NCI-H1048 (cell line): ENCODE measurements around the gene NABP1.

Experiments used
- DNase-seq: peaks from one replicate; lab custom pipeline; 2025; lab: John Stamatoyannopoulos, UW

Gene NABP1

DNA sequence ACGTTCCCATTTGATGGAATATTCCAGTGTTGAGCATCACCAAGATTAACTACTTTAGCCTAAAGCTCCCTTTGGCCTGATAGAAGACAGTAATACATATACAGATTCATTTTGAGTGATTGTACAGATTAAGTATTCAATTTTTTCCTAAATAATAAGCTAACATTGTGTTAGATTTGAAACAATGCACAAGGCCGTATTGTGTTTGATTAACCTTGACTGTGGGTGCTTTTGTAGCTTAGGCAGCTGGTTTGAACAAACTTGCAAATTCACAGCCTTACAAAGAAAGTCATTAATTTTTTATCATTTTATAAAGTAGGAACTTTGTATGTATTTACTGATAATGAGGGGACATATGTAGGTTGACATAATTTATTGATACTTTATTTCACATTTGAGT is 29.6 kb downstream of the NABP1 start:
- DNase-seq = no peak

DNA sequence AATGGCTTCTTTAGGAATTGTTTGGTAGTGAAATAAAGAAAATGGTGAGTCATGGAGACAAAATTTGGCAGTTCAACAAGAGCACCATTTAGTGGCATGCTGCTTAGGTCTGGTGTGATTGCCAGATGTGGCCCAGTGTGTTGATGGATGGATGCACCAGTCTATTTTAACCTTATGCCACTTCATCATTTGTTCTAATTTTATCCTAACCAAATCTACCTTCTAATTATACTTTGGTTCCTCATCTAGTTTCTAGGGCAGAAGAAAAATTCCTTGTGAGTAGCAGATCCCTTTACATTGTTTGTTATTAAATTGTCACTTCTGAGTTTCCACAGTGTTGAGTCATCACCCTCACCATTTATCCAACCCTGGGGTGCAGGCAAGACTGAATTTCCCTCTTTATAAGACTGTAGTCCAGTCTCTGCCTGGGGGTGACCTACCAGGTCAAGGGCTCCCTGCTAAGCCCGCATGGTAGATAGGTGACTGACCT is 32.5 kb downstream of the NABP1 start:
- DNase-seq = no peak

- DNase-seq = no peak
Measured at GRCh38 chr2:191711621-191712020, 33.7 kb downstream of the NABP1 start.

DNA sequence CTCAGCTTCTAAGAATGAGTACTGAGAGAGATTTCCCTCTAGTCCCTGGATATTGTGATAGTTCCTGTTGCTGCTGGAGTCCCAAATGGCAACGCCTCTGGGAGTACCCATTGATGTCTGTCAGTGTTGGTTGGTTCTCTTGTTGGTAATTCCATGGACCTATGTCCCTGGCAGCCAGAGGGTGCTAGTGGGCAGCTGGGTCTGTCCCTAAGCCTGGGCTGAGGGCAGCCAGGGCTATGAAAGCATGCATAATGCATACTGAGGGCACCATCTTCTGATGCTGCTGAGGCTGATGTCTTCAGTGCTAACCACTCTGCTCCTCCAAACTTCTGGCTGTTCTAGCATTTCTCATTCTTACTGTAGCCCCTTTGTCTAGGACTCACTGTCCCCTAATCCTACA is 35.9 kb downstream of the NABP1 start:
- no peak for DNase-seq

DNA sequence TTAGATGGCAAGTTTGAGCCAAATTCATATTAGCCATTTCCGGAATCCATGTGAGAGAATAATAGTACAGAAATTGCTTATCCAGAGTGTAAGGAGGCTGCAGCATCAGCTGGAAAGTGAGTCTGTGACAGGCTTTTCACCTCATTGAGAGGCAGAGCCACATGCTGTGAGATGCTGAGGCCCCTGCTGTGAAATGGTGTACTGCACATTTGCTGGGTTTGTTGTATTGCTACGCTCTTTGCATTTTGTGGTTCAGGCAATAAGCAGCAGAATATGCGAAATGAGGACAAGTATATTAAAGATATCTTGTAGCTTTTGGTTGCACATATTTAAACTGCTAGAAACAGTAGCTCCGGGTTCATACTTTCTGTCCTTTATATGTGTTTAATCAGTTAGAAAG is 37.0 kb downstream of the NABP1 start:
- DNase-seq = no peak

DNA sequence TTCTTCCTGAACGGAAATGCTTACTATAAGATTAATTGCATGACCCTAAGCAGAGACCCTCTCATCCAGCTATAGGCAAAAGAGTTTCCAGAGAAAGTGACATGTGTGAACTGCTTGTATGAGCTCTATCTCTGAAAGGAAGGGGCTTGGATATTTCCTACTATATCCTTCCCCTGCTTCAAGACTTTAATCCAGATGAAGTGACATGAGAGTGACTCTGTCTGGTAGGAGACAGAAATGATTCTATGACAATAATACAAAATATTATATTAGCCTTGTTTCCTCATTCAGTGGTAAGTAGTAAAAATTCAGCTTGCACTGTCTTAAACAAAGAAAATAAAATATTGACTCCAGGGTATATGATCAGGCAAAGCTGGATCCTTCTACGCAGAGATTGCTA is 37.5 kb downstream of the NABP1 start:
- no peak for DNase-seq

DNA sequence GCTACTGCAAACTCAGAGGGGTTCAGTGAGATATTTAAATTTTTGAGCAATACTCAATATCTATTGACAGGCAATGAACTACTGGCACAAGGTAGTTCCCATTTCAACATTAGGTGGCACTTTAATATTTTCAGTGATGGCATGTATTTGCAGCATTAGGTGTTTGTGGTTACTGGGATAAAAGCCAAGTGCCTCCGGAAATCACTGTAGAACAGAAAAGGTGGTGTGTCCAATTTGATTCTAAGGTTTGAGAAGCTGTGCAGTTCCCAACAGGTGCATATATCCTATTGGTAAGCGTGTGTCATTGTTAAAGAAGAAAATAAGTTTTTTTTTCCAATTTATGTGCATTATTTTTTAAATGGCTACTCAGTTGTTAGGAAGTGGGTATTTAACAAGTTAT is 41.3 kb downstream of the NABP1 start:
- no peak for DNase-seq

DNA sequence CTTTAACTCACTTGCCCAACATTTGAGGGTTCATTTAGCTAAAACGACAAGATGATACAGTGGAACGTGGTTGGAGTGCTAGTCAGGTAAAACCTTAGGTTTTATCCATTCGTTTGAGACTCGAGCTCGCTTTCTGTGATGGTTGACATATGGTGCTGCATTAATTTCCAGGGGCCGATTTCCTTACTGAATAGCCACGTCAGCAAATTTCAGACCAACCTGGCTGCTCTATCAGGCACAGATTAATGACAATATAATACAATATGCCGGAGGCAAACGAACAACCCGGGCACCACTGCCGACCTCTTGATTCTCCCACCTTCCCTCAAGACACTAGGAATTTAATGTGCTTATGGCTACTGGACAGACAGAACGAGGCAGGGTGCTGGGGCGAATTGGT is 42.0 kb downstream of the NABP1 start:
- no peak for DNase-seq

DNA sequence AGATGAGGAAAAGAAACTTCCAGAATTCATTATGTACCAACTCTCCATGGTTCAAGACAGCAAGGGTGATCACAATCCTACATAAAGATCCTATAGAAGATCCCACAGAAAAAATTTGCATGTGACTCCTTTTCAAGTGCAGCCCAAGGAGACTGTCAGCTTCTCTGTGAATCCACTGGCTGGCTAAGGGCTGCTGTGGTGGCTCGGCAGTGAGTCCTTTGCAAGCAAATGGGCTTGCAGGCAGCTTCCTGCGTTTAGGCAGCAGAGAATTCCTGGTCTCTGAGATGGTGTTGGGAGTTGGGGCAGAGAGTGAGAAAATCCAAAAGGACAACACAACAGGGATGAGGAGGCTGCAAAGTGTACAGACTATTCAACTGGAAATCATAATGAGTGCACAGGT is 43.4 kb downstream of the NABP1 start:
- DNase-seq = no peak

GRCh38 chr2:191724015-191724414 is 46.1 kb downstream of the NABP1 start:
- DNase-seq = no peak

DNA sequence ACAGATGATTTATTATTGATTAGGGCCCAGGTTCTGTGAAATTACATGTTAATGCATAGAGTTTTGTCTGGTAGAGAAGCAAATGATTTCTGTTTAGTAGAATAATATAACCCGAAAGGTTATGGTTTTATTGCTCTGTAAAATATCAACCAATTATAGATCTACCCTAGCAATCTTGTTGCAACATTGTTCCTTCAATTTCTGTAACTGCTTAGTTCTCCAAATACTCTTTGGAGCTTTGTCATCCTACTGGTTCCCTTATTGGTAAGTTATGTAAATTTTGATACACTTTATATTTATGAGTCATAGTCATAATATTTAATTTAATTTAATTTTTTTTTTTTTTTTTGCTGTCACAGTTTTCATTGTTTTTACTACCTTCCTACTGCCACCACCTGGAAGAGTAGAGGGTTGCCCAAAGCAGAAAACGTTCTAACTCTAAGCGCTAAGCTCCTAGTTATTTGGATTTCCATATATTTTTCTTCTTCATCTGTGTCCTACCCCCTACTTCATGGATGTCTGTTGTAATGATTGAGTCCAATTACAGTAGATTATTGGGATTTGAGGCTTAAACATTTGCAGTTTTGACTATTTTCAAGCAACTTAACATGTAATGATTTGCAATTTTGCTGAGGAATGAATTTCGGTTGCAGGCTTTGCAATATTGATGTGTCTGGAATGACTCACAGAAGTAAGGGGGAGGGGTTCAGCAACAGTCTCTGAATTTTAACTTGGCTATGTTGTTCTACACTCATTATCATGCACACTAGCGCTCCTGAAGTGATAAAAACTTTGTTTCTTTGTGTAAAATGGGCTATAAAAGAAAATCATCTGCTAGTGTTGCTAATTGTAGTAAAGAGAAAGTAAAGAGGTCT is 51.1 kb downstream of the NABP1 start:
- no peak for DNase-seq

DNA sequence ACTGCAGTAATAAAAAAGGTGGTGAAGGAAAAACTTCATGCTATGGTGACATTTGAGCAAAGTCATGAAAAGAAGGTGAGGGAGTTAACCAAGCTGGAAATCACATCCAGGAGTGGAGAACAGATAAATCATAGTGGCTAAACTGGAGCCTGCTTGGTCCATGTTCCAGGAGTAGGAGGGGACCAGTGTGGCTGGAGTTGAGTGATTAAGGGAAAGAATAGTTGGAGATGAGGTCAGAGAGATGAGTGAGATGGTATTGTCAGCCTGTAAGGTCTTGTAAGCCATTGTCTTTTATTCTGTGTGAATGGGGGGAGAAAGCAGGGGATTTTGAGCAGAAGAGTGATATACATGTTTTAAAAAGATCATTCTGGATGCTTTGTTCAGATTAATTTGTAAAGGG is 52.3 kb downstream of the NABP1 start:
- DNase-seq = no peak
